GM18519 (cell line): ENCODE results near the gene GRIK1.
"Not testable (repeated sequence)": the region's sequence is repeated elsewhere in the genome, so short reads cannot be mapped to it uniquely, and the experiment has no call there.

Experiments
- ATAC-seq: cut with Tn5 transposase; IDR thresholded peaks from one replicate; pipeline ENCODE4 v1.9.1; 2021; ENCODE audit warnings: mild to moderate bottlenecking, moderate library complexity; ENCODE audit not compliant: unreplicated experiment, low FRiP score

GRIK1 gene

GRCh38 chr21:29939924-29940275, at the start of gene GRIK1:
TSS of gene GRIK1 (minus strand) at chr21:29939996.
- ATAC-seq = no peak

GRCh38 chr21:29987762-29988161, 48.0 kb upstream of the GRIK1 start:
- no peak for ATAC-seq

GRCh38 chr21:29985866-29986265, 46.1 kb upstream of the GRIK1 start:
- no peak for ATAC-seq

GRCh38 chr21:29979043-29979442, 39.2 kb upstream of the GRIK1 start:
- ATAC-seq = no peak

GRCh38 chr21:29975776-29976175, 36.0 kb upstream of the GRIK1 start:
- ATAC-seq = no peak

GRCh38 chr21:29973258-29973657, 33.5 kb upstream of the GRIK1 start:
- no peak for ATAC-seq

GRCh38 chr21:29961291-29962027, 21.7 kb upstream of the GRIK1 start:
- no peak for ATAC-seq

GRCh38 chr21:29958551-29958950, 18.8 kb upstream of the GRIK1 start:
- ATAC-seq = no peak

GRCh38 chr21:29958035-29958434, 18.2 kb upstream of the GRIK1 start:
- ATAC-seq = not testable (repeated sequence)

- ATAC-seq = no peak
These were observed 13.9 kb upstream of the GRIK1 start for GRCh38 chr21:29953690-29954089.

GRCh38 chr21:29953072-29953471, 13.3 kb upstream of the GRIK1 start:
- no peak for ATAC-seq

GRCh38 chr21:29951911-29952310, 12.1 kb upstream of the GRIK1 start:
- ATAC-seq = no peak

- no peak for ATAC-seq
These were observed 10.2 kb upstream of the GRIK1 start for GRCh38 chr21:29949991-29950390.

- ATAC-seq = no peak
These were observed 7.3 kb upstream of the GRIK1 start for GRCh38 chr21:29947119-29947518.

GRCh38 chr21:29943885-29944284, 4.1 kb upstream of the GRIK1 start:
- no peak for ATAC-seq

GRCh38 chr21:29942034-29942433, 2.2 kb upstream of the GRIK1 start:
- ATAC-seq = no peak

- ATAC-seq = no peak
These were observed 1.2 kb upstream of the GRIK1 start for GRCh38 chr21:29940991-29941390.

GRCh38 chr21:29940361-29940760, 565 bp upstream of the GRIK1 start:
- no peak for ATAC-seq

- ATAC-seq = no peak
These were observed 482 bp downstream of the GRIK1 start for GRCh38 chr21:29939104-29939923.

GRCh38 chr21:29938776-29939103, 1.1 kb downstream of the GRIK1 start:
- no peak for ATAC-seq

- ATAC-seq = no peak
These were observed 6.7 kb downstream of the GRIK1 start for GRCh38 chr21:29933088-29933487.

GRCh38 chr21:29928537-29928936, 11.3 kb downstream of the GRIK1 start:
- no peak for ATAC-seq
